C4-2B (cell line): Measurements from ENCODE around the gene AP1S3.
"Not testable (repeated sequence)": the region's sequence is repeated elsewhere in the genome, so short reads cannot be mapped to it uniquely, and the experiment has no call there.

Experiments
- CTCF ChIP-seq: fragments of 450-650 bp; conservative IDR thresholded peaks from 2 replicates; pipeline ENCODE4 v1.5.1; 2017; ENCODE audit warnings: mild to moderate bottlenecking
- ZFX ChIP-seq: fragments of 450-650 bp; IDR thresholded peaks from 2 replicates; pipeline ENCODE4 v1.6.1; 2017

GRCh38 chr2:223761746-223762145 lies 75.6 kb downstream of the AP1S3 start:
- not testable (repeated sequence) for TF ChIP-seq CTCF, ZFX
